Raji (cell line): ENCODE results near the gene UNC5C.

ENCODE experiments used
- POLR2A ChIP-seq: IDR thresholded peaks from 2 replicates; pipeline ENCODE4 v1.6.1; 2011; ENCODE audit warnings: low read depth, low read length, control low read depth; ENCODE audit not compliant: insufficient read depth

Gene UNC5C

DNA sequence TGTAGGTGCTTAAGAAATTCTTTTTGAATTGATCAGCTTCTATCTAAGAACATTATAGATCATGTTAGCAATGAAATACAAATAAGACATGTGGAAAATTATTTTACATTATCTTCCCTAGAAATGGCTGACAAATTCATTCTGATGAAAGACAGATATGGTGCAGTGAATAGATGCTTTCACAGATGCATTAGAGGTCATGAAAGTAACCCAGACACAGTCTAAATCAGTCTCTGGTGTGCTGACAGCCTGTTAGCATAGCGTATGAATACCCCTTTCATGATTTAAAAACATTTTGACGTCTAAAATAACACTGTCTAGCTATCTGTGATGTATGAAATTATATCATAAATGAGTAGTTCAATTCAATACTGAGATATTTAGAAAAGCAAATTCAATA, 180.9 kb downstream of the UNC5C start:
- TF ChIP-seq POLR2A = no peak

DNA sequence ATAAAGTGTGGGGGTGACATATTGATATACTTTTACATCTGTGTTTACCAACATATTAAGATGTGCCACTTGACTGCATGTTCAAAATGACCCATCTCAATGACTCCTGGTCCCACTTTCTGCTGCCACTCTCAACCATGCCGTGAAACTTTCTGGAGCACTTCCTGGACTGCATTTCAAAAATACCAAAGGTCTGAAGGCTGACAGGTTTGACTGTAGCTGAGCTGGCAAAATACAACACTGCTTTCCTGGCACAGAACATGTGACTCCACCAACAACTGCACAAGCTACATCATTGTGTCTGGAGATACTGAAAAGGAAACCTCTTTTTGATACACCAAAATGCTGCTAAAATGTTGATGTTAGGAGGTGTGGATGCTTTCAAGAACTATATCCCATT, 184.8 kb downstream of the UNC5C start:
- TF ChIP-seq POLR2A = no peak

DNA sequence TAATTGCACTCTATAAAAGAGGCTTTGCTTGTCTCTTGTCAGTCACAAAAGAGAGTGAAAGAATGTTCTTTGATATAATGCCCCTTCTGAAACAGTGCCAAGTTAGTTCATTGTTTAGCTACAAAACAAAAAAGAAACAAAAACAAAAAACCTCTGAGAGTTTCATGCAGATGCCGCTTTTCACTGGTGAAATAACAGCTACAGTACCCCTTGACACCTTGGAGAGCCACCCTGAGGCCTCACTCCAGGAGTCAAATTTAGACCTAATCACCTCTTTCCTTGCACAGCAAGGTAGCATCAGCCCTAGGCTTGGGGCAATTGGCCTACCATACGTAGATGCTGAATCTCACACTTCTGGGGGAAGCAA, 185.2 kb downstream of the UNC5C start:
- TF ChIP-seq POLR2A = no peak

DNA sequence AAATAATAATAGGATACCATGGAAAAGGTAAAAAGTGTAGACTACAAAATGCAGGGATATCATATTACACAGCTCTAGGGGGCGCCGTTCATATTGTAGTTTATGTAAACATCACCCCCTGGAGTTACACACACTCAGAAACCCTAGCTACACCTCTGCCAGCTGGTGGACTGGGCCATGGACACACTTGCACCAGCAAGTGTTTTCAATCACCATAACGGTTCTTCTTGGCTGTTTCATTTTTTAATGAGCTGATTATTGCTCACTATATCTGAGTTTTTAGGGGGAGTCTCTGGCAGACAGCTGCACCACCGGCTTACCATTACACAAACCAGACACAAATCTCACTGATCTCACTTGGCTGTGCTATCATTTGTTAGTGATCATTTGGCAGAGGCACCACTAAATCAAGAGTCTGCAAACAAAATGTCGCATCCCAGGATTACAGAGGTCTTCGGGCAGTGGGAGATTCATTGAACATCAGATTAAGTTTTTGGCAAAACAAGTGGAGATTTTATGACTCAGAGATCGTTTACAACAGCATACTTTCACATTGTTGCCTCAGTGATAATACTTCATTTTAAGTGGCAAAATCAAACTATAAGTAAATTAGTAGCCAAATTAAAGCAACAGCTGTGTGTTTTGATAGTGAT, 185.7 kb downstream of the UNC5C start:
- TF ChIP-seq POLR2A = no peak

DNA sequence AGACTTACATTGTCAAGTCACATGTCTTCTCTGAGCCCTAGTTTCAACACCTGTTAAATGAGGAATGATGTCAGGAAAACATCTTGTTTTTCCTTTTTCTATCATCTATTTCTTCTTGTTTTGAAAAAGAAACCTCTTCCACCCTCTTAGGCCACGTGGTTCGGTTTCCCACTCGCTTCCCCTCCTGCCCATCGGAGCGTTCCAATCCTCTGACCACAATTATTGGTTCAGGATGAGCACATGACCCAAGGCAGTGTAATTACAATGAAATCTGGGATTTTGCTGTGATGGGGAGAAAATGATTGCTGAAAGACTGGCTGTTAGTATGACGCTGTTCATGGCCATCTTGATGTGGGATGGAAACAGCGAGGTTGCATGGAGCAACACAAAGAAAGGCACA, 186.7 kb downstream of the UNC5C start:
- no peak for TF ChIP-seq POLR2A

DNA sequence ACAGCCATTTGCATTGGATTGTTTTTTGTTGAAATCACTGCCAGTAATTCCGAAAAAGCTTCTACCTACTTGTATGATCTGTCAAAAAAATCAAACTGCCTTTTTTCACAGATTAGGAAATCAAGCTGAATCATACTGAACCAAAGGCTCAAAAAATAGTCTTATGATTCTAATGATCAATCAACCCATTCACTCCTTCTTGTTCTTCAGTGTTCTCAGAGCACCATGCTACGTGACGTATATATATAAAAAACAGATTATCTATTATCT, 187.1 kb downstream of the UNC5C start:
- no peak for TF ChIP-seq POLR2A

DNA sequence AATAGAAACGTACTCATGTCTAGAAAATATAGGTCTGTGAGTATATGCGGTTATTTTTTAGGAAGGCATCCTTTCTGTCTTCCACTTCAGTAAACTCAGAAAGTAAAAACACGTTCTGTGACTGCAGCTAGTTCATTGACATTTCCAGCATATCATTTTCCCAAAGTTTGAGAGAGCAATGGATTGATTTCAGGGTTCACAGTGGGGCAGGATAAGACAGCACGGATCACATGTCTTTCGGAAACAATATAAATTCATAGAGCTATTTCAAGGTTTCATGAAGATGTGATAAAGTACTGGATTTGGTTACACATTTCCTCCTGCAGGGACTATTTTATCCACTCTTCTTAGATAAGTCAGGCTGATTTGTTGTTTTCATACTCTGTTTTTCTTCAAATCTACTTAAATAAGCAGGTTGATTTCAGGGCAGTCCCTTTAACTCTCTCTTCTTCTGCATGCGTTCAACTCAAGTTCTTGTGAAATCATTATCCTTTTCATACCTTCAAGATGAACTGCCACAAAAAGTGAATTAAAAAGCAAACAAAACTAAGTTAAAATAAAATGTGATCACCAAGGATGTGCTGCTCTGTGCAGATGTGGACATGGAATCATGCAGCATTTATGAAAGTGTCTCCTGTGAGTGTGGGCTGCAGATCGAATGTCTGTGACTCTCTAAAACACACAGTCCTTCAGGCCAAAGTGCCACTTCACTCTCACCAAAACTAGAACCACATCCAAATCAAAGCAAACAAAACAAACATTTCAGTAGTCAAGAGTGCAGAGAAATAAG, 187.7 kb downstream of the UNC5C start:
- TF ChIP-seq POLR2A = no peak

DNA sequence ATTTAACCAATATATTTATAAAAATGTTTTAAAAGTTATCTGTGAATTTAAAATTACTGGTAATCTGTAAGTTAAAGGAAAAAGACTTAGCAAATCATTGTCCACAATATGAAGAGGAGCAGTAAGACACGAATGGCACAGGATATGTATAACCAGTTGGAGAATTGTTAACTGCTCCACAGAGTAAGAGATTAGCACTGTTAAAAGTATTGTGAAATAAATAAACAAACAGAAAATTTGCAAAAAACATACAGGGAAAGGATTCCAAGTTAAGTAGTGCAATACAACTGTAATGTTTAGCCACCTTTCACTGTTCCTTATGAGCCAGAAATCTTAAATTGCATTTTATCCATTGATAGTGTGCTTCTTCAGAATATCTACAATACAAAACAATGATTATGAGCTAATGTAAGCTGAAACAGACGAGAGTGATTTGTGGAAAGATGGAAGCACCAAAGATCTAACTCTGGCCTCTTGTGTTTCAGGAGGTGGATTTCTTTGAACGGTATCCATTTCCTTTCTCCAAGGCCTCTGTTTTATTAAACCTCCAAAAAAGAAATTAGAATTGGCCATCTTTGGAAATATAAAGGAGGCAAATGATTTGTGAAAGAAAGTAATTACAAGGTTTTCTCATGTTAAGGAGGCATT, 188.4 kb downstream of the UNC5C start:
- TF ChIP-seq POLR2A = no peak

DNA sequence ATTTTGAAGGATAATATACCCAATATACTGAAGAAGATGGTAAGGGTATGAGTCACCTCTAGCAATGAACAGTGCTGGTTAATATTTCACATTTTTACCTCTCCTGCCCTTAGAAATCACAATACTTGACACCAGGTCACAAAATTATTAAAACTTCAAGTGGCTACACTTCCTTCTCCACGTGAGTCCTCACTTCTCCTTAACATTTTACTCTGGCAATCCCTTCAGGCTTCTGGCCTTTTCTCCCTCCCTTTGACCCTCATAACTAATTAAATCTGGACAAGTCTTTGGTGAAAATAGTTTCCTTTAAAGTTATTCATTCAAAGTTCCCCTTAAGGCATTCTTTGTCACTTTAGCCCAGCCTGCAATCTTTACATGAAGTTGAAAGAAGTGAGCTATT, 190.4 kb downstream of the UNC5C start:
- TF ChIP-seq POLR2A = no peak

DNA sequence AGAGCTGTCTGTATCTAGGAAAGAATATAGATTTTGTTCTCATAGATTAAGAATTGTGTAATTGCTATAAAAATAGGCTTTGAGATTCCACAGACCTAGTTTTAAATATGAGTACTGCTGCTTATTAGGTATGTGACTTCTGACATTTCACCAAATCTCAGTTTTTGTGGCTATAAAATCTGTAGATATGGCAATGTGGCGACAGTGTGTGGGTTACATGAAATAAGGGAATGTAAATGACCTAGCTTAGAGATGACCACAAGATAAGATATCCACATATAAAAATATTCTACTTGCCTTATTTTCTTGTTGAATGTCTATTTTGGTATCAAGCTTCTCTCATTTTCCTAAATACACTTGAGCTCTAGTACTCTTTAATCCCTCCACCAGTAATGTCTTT, 193.8 kb downstream of the UNC5C start:
- no peak for TF ChIP-seq POLR2A

DNA sequence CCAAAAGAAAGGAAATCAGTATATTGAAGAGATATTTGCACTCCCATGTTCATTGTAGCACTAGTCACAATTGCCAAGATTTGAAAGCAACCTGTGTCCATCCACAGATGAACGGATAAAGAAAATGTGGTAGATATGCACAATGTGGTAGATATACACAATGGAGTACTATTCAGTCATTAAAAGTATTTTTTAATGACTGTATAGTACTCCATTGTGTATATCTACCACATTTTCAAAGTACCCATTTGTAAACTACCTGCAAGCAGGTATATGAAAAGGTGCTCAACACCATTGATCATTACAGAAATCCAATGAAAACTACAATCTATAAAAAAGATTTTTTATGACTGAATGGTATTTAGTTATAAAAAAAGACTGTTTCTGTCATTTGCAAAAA, 200.4 kb downstream of the UNC5C start:
- TF ChIP-seq POLR2A = no peak

DNA sequence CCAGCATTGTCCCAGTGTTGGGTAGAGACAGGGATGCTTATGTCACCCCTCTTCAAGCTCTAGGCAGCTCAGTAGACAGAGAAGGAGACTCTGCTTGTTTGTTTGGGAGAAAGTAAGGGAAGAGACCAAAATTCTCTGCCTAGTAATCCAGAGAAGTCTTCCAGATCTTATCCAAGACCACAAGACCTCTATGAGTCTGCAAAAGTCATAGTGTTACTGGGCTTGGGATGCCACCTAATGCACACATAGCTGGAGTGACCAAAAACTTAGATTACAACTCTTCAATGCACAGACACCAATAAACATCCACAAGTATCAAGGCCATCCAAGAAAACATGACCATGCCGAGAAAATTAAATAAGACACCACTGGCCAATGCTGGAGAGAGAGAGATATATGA, 205.5 kb downstream of the UNC5C start:
- TF ChIP-seq POLR2A = no peak

DNA sequence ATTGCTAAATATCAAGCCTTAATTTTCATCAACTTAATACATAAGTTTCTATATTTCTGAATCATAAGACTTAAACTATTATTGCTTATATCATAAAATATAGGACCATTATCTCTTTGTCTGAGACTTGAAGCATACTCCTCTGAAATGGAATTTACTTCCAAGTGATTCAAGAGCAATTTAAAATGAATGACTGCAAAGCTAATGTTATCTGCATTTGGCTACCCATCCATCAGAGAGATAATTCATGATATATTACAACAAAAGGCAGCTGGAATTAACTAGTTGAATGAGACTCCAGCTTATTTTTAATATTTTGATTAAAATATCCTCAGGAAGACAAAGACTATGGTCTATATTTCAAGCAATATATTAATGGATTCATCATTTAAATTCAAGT, 208.6 kb downstream of the UNC5C start:
- no peak for TF ChIP-seq POLR2A

DNA sequence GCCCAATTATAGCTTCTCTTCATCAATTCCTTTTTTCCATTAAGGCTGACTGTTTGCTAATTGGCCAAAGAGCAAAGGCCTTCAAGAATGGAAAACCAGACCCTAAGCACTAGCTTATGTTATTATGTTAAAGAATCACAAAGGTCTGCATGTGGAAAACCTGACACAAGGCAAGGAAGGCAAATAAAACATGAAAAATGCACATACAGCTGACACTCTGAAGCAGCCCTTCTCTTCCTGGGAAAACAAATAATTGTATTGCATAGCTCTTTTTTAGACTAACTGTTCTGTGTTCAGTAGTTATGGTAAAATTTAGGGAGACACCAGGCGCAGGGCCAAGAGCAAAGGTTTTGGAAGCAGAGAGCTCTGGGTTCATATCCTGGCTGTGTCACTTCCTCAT, 223.1 kb downstream of the UNC5C start:
- no peak for TF ChIP-seq POLR2A

DNA sequence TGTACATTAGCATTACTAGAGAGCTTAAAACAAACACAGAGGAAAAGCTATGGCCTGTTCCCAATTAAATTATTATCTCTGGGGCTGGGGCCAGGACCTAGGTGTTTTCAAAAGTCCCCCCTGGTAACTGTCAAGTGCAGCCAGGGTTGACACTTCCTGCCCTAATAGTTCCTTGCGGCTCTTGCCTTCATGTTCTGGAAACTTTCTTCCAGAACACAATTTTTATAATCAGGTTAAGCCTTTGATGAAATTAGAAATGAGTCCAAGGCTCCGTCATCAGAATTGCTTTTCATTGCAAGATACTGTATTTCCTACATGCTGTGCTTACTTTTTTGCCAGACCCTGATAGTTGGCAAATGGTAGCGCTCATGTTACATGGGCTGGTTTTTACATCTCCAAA, 229.6 kb downstream of the UNC5C start:
- no peak for TF ChIP-seq POLR2A

DNA sequence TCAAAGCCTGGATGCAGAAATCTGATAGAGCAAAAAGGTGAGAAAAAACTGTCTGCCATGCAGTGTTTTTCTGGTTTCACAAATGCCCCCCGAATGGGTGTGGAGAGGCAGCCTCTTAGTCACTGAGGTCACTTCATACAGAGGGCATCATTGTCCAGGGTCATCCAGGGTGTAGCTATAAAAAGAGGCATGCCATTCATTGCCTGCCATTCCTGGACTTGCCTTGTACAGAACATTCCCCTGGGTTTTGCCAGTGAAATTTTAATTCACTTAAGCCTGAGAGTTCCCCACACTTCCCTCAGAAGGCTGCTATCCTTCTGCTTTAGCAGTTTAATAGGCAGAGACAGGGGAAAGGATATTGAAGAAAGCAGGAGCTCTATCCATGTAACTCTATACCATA, 230.3 kb downstream of the UNC5C start:
- TF ChIP-seq POLR2A = no peak

DNA sequence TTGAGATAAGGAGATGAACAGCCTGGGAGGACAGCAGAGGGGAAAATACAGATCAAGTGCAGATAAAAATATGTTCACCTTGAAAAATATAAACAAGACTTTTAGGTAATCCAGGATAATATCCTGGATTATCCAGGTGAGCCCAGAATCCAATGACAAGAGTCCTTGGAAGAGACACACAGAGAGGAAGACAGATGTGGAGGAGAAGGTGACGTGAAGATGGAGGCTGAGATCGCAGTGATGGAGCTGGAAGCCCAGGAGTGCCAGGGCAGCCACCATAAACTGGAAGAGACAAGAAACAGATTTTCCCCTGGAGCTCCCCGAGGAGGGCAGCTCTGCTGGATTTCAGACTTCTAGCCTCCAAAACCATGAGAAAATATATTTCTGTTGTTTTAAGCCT, 230.7 kb downstream of the UNC5C start:
- TF ChIP-seq POLR2A = no peak
